IMR-90 (cell line): ENCODE results near the gene NOL8. TPM values are rescaled to one million over a fixed set of nuclear protein-coding genes. Genes with fewer than 3 reads are reported as not detected.

ENCODE experiments used
- ATAC-seq: fragments of 200-7000 bp; cut with Tn5 transposase; 2 replicates; pipeline ENCODE4 v1.9.1; 2020; ENCODE audit warnings: low read depth, mild to moderate bottlenecking, moderate library complexity
- BruUV-seq: library from RNA; stranded (reverse); fragments of 400-500 nt; replicated peaks from 2 replicates; lab custom pipeline; 2021; lab: Mats Ljungman, UMichigan
- CTCF ChIA-PET: fragments of 300-600 bp; formaldehyde crosslinking; extraction: SDS; loops from one replicate; lab custom pipeline; 2021; ENCODE audit warnings: antibody characterized with exemption; lab: Yijun Ruan, JAX
- POLR2A ChIA-PET: fragments of 300-600 bp; sonication (Branson Sonifier 250); formaldehyde crosslinking; loops from one replicate; lab custom pipeline; 2022; ENCODE audit warnings: antibody characterized with exemption; ENCODE audit not compliant: unreplicated experiment; lab: Charles Lee
- DNase-seq: peaks from one replicate; pipeline ENCODE4 v3.0.0; 2013
- H2AFZ ChIP-seq: replicated peaks from 2 replicates; pipeline ENCODE3; 2013; ENCODE audit warnings: low read length, mild to moderate bottlenecking; ENCODE audit not compliant: poor library complexity
- H2AK5ac ChIP-seq: 2 replicates; pipeline ENCODE4 v1.6.1; 2013; ENCODE audit warnings: low read depth, low read length, inconsistent platforms
- H2AK9ac ChIP-seq: replicated peaks from 2 replicates; pipeline ENCODE3; 2013; ENCODE audit warnings: mild to moderate bottlenecking, low read depth, low read length, moderate library complexity; ENCODE audit not compliant: poor library complexity
- H2BK120ac ChIP-seq: 2 replicates; pipeline ENCODE4 v1.6.1; 2013; ENCODE audit warnings: low read depth, low read length, inconsistent platforms
- H2BK15ac ChIP-seq: 3 replicates; pipeline ENCODE4 v1.6.1; 2013; ENCODE audit warnings: low read depth, low read length, inconsistent platforms
- H2BK20ac ChIP-seq: 2 replicates; pipeline ENCODE4 v1.6.1; 2013; ENCODE audit warnings: low read depth, mild to moderate bottlenecking, inconsistent platforms, low read length, moderate library complexity
- H2BK5ac ChIP-seq: 2 replicates; pipeline ENCODE4 v1.6.1; 2013; ENCODE audit warnings: mild to moderate bottlenecking, low read depth, low read length, inconsistent platforms; ENCODE audit not compliant: poor library complexity, severe bottlenecking
- H3K14ac ChIP-seq: replicated peaks from 2 replicates; pipeline ENCODE4 v1.6.1; 2013; ENCODE audit warnings: low read depth, low read length, inconsistent platforms
- H3K18ac ChIP-seq: 2 replicates; pipeline ENCODE4 v1.6.1; 2013; ENCODE audit warnings: low read depth, low read length, control low read depth
- H3K23ac ChIP-seq: 2 replicates; pipeline ENCODE4 v1.6.1; 2013; ENCODE audit warnings: low read depth, low read length, inconsistent platforms
- H3K27ac ChIP-seq: 2 replicates; pipeline ENCODE4 v1.5.1; 2013; ENCODE audit warnings: mild to moderate bottlenecking, control low read depth, low read length; ENCODE audit not compliant: insufficient read depth
- H3K27me3 ChIP-seq: 2 replicates; pipeline ENCODE4 v1.6.1; 2013; ENCODE audit warnings: low read length; ENCODE audit not compliant: control insufficient read depth, insufficient read depth
- H3K36me3 ChIP-seq: 2 replicates; pipeline ENCODE4 v1.6.1; 2013; ENCODE audit warnings: low read length, mixed read lengths; ENCODE audit not compliant: control insufficient read depth, insufficient read depth
- H3K4ac ChIP-seq: 2 replicates; pipeline ENCODE4 v1.6.1; 2013; ENCODE audit warnings: low read depth, low read length, inconsistent platforms
- H3K4me1 ChIP-seq: 2 replicates; pipeline ENCODE4 v1.6.1; 2013; ENCODE audit warnings: low read length, mixed read lengths; ENCODE audit not compliant: control insufficient read depth, insufficient read depth
- H3K4me2 ChIP-seq: 2 replicates; pipeline ENCODE4 v1.6.1; 2013; ENCODE audit warnings: low read depth, mild to moderate bottlenecking, control low read depth, low read length, moderate library complexity
- H3K4me3 ChIP-seq: 2 replicates; pipeline ENCODE4 v1.5.1; 2013; ENCODE audit warnings: low read depth, mild to moderate bottlenecking, control low read depth, low read length, moderate library complexity; ENCODE audit not compliant: insufficient read depth
- H3K56ac ChIP-seq: 2 replicates; pipeline ENCODE4 v1.6.1; 2013; ENCODE audit warnings: low read length, inconsistent platforms; ENCODE audit not compliant: insufficient read depth; ENCODE audit errors: extremely low read depth
- H3K79me1 ChIP-seq, 2 experiments: 2 replicates each; pipeline ENCODE4 v1.6.1; 2013; ENCODE audit warnings: low read length in 2 of 2, inconsistent platforms in 1 of 2, low read depth in 1 of 2
- H3K9ac ChIP-seq: 2 replicates; pipeline ENCODE4 v1.6.1; 2013; ENCODE audit warnings: low read depth, low read length, control low read depth
- H3K9me1 ChIP-seq: 2 replicates; pipeline ENCODE4 v1.6.1; 2013; ENCODE audit warnings: low read length, inconsistent platforms; ENCODE audit not compliant: insufficient read depth
- H3K9me3 ChIP-seq: 2 replicates; pipeline ENCODE4 v1.6.1; 2013; ENCODE audit warnings: low read length; ENCODE audit not compliant: control insufficient read depth, insufficient read depth
- H4K20me1 ChIP-seq: 2 replicates; pipeline ENCODE4 v1.6.1; 2013; ENCODE audit warnings: low read length, inconsistent platforms; ENCODE audit not compliant: insufficient read depth
- H4K5ac ChIP-seq: 2 replicates; pipeline ENCODE4 v1.6.1; 2013; ENCODE audit warnings: mild to moderate bottlenecking, low read depth, low read length, control low read depth
- H4K8ac ChIP-seq, 2 experiments: 2 replicates each; pipeline ENCODE4 v1.6.1; 2013; ENCODE audit warnings: low read depth in 2 of 2, low read length in 2 of 2, control low read depth in 1 of 2, inconsistent platforms in 1 of 2
- H4K91ac ChIP-seq: 2 replicates; pipeline ENCODE4 v1.6.1; 2013; ENCODE audit warnings: low read depth, low read length, inconsistent platforms; ENCODE audit not compliant: insufficient read depth
- BHLHE40 ChIP-seq: fragments of 150-350 bp; IDR thresholded peaks from 2 replicates; pipeline ENCODE4 v1.6.1; 2016; ENCODE audit warnings: mild to moderate bottlenecking, low read depth, low read length
- CEBPB ChIP-seq: IDR thresholded peaks from 2 replicates; pipeline ENCODE4 v1.6.1; 2012; ENCODE audit warnings: low read depth, low read length, improper control_type of control experiment
- CHD1 ChIP-seq: IDR thresholded peaks from 2 replicates; pipeline ENCODE4 v1.6.1; 2012; ENCODE audit warnings: low read depth, low read length, improper control_type of control experiment
- CTCF ChIP-seq: conservative IDR thresholded peaks from 2 replicates; pipeline ENCODE4 v1.5.1; 2012; ENCODE audit warnings: mild to moderate bottlenecking, low read depth, low read length, improper control_type of control experiment
- ELK1 ChIP-seq: fragments of 150-350 bp; IDR thresholded peaks from 2 replicates; pipeline ENCODE4 v1.6.1; 2016; ENCODE audit warnings: low read depth, mild to moderate bottlenecking, low read length, moderate library complexity, borderline replicate concordance
- FOS ChIP-seq: fragments of 150-350 bp; IDR thresholded peaks from 2 replicates; pipeline ENCODE4 v1.6.1; 2016; ENCODE audit warnings: low read depth, low read length
- MAFK ChIP-seq: IDR thresholded peaks from 2 replicates; pipeline ENCODE4 v1.6.1; 2012; ENCODE audit warnings: low read depth, low read length, improper control_type of control experiment
- MAZ ChIP-seq: IDR thresholded peaks from 2 replicates; pipeline ENCODE4 v1.6.1; 2012; ENCODE audit warnings: low read depth, mild to moderate bottlenecking, low read length, improper control_type of control experiment, moderate library complexity, borderline replicate concordance
- MXI1 ChIP-seq: IDR thresholded peaks from 2 replicates; pipeline ENCODE4 v1.6.1; 2012; ENCODE audit warnings: low read depth, mild to moderate bottlenecking, low read length, moderate library complexity, borderline replicate concordance
- NFE2L2 ChIP-seq: fragments of 150-350 bp; IDR thresholded peaks from 2 replicates; pipeline ENCODE4 v1.6.1; 2016; ENCODE audit warnings: low read depth, mild to moderate bottlenecking, low read length
- POLR2A ChIP-seq: IDR thresholded peaks from 2 replicates; pipeline ENCODE4 v1.6.1; 2012; ENCODE audit warnings: mild to moderate bottlenecking, low read depth, low read length
- RAD21 ChIP-seq: IDR thresholded peaks from 2 replicates; pipeline ENCODE4 v1.6.1; 2012; ENCODE audit warnings: low read length, improper control_type of control experiment
- RCOR1 ChIP-seq: IDR thresholded peaks from 2 replicates; pipeline ENCODE4 v1.6.1; 2012; ENCODE audit warnings: mild to moderate bottlenecking, low read length, improper control_type of control experiment; ENCODE audit not compliant: insufficient replicate concordance
- RFX5 ChIP-seq: IDR thresholded peaks from 2 replicates; pipeline ENCODE4 v1.8.0; 2012; ENCODE audit warnings: low read depth, mild to moderate bottlenecking, low read length, moderate library complexity
- USF2 ChIP-seq: fragments of 150-350 bp; IDR thresholded peaks from 2 replicates; pipeline ENCODE4 v1.6.1; 2017; ENCODE audit warnings: mild to moderate bottlenecking, antibody characterized with exemption, low read length, low read depth
- WGBS, 2 experiments: methylation state at CpG; one replicate each; pipeline versions ENCODE4 v1.1.5 to v1.1.7; 2013; ENCODE audit warnings: missing lambda C conversion rate in 2 of 2; ENCODE audit not compliant: insufficient read length in 1 of 2; ENCODE audit errors: extremely low coverage in 2 of 2; 5-methylcytosine and 5-hydroxymethylcytosine counted together
- dilution Hi-C: fragments of 300-500 bp; cut with HindIII; formaldehyde crosslinking; loops from one replicate; pipeline ENCODE4 v1.14.3; 2018; ENCODE audit warnings: low sequenced_read_pairs; ENCODE audit not compliant: unreplicated experiment
- in situ Hi-C: fragments of 300-500 bp; cut with MboI; formaldehyde crosslinking; loops from 3 replicates; pipeline ENCODE4 v1.14.3; 2019; ENCODE audit warnings: low sequenced_read_pairs, inconsistent platforms, mixed read lengths
- intact Hi-C: fragments of 100-400 bp; cut with micrococcal nuclease; formaldehyde crosslinking; loops from 2 replicates; pipeline ENCODE4 v1.10.0; 2022
- polyA plus RNA-seq, 3 experiments: library from polyadenylated mRNA; depleted of rRNA; stranded (reverse); fragments of >200 nt; gene quantifications; 2 replicates each; pipeline ENCODE4 v1.2.3, GENCODE V29; 2012; ENCODE audit warnings: low replicate concordance in 1 of 3
- total RNA-seq: library from RNA; depleted of rRNA; stranded (reverse); fragments of >200 nt; gene quantifications from 2 replicates; pipeline ENCODE4 v1.2.3, GENCODE V29; 2012

Gene NOL8
- total and polyA plus RNA-seq, 2 of the 4 experiments (the other 2 are of a cell fraction), result 10.1 to 18.3 TPM

- intact Hi-C loops, result no loop called here
- in situ Hi-C loops, result no loop called here
- TF ChIP-seq CHD1 (no peak), ELK1 (no peak), CTCF (no peak), BHLHE40 (no peak), NFE2L2 (no peak), RFX5 (no peak), FOS (no peak), MAFK (no peak), POLR2A (no peak), RAD21 (no peak), CEBPB (no peak), MAZ (no peak), RCOR1 (no peak), USF2 (no peak), MXI1 (no peak)
Measured at GRCh38 chr9:92276331-92277032, 48.7 kb downstream of the NOL8 start.

More at GRCh38 chr9:92276331-92277032, 48.7 kb downstream of the NOL8 start:
- Histone ChIP-seq H3K79me1 (peaks cover 35 to 52% of the 10 kb centered on the region in 2 experiments), H2BK5ac (peak overlapping the region; percentile 23), H3K27me3 (no peaks in the 10 kb centered on the region), H4K91ac (no peak overlapping the region), H4K8ac (0 out of 4 replicates have a peak overlapping the region, but pooled peaks of 1 of the 2 experiments have one; percentile 24), H3K14ac (no peak overlapping the region), H2BK15ac (no peak overlapping the region), H3K18ac (no peak overlapping the region), H3K4ac (peak overlapping the region; percentile 5; the same call in 1 of the 2 replicates), H3K56ac (no peak overlapping the region), H2BK20ac (no peak overlapping the region), H2AK5ac (no peak overlapping the region), H3K4me3 (no peak overlapping the region), H3K4me2 (no peak overlapping the region), H3K36me3 (peaks cover 56% of the 10 kb centered on the region), H3K27ac (no peak overlapping the region), H3K23ac (no peak overlapping the region), H3K9me3 (no peaks in the 10 kb centered on the region), H2AFZ (no peak overlapping the region), H2AK9ac (no peak overlapping the region), H4K20me1 (peaks cover 11% of the 10 kb centered on the region; the same call in 1 of the 2 replicates), H3K9ac (no peak overlapping the region; the same call in 1 of the 2 replicates), H2BK120ac (no peak overlapping the region), H3K4me1 (peaks cover 2% of the 10 kb centered on the region), H4K5ac (no peak overlapping the region), H3K9me1 (peaks cover 6% of the 10 kb centered on the region)
- POLR2A ChIA-PET, result no interaction called here
- ATAC-seq (no peak), DNase-seq (no peak)
- no TSS peak for BruUV-seq
- CTCF ChIA-PET, result interaction anchor here (3.2 kb wide), 1 partner anchor 136 kb away, joined by 11 read pairs; no protein-coding TSS in a partner anchor
- WGBS, 2 experiments, result 100% methylated on average over 1 of the region's 11 CpGs; no CpG with 5 or more reads in 1 of the 2 experiments
- dilution Hi-C loops, result no loop called here
